Stimulated activated CD4-positive, alpha-beta T cell treated with anti-CD3 and anti-CD28 coated beads, Interleukin-15, amount 100 ng/mL, for 24 hours (primary cell): ENCODE measurements around the gene ZNF70.

Experiments used
- DNase-seq: peaks from one replicate; pipeline ENCODE4 v3.0.0-alpha.2; 2020

The ZNF70 gene

DNA sequence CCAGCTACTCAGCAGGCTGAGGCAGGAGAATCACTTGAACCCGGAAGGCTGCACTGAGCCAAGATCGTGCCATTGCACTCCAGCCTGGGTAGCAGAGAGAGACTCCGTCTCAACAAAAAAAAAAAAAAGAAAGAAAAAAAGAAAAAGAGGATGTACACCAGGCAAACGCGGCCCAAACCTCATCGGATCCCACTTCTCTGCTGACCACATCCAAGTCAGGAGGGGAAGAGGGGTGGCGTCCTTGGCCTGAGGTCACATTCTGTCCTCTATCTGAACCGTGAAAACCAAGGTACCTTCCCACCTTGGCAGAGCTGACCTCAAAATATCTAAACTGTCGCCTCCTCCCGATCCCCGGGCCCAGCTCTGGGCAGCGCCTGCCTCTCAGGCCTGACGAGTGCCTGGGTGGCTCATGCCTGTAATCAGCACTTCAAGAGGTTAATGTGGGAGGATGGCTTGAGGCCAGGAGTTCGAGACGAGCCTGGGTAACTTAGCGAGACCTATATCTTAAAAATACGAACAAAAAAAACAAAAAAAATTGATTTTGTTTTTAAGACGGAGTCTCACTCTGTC lies 35.0 kb downstream of the ZNF70 start:
- no peak for DNase-seq

DNA sequence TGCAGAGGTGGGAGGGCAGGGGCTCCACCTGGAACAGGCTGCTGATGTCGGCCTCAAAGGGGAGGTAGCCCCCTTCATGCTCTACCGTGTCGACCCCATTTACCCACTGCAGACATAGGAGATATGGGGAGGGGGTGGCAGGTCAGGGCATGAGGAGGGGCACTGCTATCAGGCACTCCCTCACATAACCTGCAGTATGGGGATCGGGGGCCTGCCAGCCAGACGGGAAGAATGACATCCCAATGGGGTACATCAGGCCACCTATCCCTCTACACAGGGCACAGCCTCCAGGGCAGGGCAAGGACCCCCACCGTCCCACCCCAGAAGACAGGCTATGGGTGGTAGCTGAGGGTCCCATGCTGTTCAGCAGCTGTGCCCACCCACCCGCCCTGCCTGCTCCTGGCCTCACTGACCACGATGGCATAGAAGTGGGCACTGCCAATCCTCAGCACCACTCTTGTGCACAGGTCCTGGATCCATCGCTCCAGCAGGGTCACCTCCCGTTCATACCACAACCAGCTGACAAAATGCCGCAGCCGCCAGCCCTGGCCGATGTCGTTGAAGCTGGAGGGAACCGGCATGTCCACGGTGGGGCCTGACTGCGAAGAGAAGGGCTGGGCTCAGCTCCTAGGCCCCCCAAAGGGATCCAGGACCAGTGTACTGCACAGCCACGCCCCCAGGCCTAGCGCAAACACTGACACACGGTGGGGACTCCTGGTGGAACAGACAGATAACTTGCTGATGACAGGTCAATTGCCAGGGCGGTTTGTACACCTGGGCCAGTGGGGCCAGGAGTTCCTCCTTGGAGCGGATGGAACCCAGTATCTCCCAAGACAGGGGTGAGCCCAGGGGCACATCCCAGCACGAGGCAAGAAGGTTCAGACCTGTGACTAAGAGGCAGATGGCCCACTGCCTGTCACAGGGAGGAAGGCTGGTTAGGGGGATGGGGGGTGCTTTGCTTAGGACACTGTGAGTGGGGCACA lies 36.0 kb downstream of the ZNF70 start:
- DNase-seq = no peak

DNA sequence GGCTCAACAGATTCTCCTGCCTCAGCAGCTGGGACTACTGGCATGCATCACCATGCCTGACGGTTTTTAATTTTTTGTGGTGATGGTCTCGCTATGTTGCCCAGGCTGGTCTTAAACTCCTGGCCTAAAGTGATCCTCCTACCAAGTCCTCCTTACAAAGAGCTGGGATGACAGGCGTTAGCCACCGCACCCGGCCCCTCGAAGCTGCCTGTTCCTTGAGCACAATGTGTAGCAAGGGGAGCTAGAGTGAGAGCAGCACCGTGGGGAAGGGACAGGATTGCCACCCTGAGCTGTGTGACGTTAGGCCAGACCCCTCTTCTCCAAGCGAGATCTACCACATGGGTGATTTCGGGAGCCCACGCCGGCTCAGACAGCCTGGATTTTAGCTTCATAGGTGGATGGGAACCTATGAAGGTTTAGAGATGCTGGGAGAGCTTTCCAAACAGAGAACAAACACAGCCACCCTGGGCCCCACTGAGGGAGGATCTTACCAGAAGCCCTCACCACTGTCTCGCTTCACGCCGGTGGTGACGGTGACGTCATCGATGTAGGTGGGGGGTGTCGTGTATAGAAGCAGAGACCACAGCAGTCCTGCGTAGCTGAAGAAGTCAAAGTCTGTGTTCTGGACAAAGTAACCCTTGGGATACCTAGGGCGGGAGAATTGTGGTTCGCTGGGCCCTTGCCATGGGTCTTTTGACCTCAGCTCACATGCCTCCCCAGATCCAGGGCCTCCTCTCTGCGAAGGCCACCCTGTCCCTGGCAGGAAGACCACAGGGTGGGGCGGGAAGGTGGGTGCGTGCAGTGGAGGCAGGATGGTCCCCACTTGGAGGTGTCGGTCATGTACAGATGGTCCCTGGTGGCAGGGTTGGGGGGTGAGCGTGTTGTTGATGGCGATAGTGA lies 37.0 kb downstream of the ZNF70 start:
- DNase-seq = no peak

DNA sequence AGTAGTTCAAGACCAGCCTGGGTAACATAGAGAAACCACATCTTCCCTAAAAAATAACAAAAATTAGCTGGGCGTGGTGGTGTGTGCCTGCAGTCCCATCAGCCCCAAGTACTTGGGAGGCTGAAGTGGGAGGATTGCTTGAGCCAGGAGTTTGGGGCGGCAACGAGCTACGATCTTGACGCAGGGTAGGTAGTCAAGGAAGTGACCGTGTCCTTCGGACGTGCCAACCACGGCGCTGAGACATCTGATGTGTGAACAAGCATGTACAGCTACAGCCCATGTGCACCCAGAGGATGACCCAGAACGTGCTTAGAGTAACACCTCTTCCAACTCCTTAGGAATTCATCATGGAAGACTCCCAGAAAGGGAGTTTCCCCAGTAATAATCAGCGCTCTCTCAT lies 38.7 kb downstream of the ZNF70 start:
- no peak for DNase-seq

DNA sequence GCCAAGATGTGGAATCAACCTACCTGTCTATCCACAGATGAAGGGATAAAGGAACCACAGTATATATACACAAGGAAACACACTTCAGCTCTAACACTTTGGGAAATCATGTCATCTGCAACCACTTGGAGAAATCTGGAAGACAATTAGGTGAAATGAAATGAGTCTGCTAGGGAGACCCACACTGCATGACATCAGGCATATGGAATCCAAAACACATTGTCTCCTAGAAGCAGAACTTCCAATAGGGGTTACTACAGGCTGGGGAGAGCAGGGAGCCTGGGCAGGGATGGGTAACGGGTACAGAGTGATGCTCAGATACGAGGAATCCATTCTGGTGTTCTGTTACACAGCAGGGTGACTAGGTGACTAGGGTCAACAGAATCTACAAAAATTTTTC lies 41.8 kb downstream of the ZNF70 start:
- no peak for DNase-seq

DNA sequence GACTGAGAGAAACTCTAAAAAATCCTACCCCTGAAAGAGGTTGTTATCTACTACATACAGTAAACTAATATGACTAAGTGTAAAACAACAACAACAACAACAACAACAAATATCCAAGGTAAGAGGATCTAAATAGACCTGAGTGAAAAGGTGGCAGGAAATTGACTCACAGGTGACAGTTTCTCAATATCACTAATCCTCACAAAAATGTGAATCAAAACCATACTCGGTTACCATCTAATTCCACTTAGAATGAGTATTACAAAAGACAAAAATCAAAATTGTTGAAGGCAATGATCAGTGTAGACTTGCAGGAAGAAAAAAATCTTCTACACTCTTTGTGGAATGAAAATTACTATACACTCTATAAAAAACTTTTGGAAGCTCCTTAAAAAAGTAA lies 42.6 kb downstream of the ZNF70 start:
- no peak for DNase-seq

DNA sequence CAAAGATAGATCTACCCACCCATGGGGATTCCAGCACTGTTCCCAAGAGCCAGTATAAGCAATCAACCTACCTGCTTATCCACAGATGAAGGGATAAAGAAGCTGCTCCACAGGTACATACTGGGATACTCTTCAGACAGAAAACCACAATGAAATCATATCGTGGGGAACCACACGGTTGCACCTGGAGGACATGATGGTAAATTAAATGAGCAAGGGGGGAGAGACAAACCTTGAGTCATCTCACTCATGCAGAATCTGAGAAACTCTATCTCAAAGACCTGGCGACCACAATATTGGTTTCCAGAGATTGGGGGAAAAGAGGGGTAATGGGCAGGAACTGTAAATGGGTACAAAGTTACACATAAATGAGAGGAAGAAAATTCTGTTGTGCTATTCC lies 45.6 kb downstream of the ZNF70 start:
- peak; percentile 50 for DNase-seq

DNA sequence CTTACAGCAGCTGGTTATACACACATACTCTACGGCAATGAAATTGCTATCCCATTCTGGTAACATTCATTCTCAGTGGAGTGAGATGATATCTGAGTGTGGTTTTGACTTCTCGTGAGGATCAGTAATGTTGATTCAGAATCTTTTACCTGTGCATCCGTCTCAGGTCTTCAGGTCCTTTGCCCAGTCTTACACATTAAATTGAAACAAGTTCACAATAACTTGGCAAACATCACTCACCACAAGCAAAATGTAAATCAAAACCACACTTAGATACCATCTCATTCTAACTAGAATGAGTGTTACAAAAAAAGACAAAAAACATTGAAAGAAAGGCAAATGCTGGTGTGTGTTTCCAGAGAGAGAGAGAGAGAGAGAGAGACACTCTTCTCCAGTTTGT lies 46.1 kb downstream of the ZNF70 start:
- DNase-seq = no peak

DNA sequence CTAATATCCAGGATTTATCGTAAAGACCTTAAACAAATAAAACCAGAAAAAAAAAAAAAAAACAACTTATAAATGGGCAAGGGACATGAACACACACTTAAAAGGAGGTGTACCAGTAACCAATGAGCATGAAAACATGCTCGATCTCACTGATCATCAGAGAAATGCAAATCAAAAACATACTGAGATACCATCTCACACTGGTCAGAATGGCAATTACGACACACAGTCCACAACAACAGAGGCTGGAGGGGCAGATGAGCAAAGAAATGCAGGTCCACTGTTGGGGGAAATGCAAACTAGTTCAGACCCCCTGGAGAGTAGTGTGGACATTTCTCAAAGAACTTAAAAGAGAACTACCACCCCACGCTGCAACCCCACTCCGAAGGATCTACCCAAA lies 46.9 kb downstream of the ZNF70 start:
- DNase-seq = no peak

DNA sequence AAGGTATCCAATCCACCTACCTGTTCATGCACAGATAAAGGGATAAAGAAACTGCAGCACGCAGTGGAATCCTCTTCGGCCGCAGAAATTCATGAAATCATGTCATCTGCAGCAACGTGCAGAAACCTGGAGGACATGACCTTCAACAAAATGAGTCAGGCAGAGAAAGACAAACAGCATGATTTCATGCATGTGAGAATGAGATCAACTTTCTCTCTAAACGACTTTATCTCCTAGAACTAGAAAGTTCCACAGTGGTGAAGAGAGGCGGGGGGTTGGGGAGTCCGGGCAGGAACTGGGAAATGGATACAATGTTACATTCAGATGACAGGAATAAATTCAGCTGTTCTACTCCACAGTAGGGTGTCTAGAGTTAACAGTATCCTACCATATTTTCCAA lies 50.2 kb downstream of the ZNF70 start:
- no peak for DNase-seq

DNA sequence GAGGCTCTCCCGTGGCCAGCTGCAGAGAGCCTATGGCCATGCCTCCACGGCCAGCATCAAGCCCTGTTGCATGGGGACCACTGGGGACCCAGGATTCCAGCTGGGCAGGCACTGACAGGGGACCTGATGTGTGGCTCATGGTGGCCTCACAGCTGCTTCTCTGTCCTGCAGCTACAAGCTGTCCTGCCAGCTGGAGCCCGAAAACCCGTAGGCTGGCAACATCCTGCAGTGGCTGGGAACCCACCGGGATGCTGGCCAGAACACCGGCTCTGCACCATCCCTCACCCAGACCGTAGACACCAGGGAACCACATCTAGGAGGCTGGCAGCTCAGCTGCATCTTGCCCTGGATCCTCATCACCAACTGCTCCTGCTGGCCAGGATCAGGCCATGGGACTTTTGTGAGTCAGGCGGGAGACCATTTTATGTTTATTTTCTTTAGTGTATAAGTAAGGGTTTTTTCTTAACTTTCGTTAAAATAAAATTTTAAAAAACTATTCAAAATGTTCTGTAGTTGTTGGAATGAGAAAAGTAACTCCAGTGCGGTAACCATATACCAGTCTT lies 52.2 kb downstream of the ZNF70 start:
- no peak for DNase-seq

DNA sequence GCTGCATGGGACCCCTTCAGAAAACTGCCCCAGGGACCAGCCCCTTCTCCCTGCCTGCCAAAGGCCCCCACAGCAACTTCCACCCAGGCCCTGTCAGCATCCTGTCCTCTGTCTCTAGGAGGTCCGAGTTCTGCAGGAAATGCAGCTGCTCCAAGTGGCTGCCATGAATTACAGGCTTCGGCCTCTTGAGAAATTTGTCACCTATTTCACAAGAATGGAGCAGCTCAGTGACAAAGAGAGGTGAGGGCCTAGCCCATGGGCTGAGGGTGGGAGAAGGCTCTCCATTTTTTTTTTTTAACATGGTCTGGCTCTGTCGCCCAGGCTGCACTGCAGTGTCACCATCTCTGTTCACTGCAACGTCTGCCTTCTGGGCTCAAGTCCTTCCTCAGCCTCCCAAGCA lies 52.8 kb downstream of the ZNF70 start:
- DNase-seq = no peak

DNA sequence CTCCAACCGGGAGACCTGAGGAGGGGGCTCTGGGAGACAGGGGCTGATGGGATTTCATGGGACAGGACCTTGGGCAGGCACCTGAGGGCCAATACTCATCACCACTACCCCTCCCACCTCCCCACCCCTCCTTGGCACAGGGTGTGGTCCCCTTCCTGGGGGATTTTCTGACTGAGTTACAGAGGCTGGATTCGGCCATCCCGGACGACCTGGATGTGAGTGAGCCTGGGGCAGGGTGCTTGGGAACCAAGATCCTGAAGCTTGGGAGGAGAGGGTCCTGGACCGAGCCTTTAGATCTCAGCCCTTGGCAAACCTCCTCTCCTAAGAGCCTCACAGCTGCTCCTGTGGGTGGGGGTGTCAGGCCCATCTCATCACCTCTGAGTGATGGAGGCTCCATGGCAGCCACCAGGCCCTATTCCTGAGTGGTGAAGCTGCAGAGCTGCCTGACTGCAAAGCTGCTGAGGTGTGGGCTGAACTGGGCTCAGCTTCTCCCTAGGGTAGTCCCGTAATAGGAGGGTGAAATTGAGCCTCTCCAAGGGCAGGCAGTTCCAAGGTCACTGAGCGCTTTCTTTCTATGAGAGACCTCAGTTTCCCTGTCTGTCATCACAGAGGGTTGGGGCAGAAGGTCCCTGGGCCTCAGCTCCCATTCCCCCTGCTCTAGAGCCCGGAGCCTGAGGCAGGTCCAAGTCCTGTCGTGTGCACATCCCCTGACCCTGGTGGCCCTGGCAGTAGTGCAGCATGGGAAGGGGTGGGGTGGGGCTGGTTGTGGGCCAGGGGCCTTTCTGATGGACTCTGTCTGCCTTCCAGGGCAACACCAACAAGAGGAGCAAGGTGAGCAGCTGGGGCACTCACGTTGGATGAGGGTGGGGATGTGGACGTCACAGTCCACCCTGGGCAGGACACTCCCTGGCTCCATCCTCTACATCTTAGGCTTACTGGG lies 53.6 kb downstream of the ZNF70 start:
- DNase-seq = no peak

DNA sequence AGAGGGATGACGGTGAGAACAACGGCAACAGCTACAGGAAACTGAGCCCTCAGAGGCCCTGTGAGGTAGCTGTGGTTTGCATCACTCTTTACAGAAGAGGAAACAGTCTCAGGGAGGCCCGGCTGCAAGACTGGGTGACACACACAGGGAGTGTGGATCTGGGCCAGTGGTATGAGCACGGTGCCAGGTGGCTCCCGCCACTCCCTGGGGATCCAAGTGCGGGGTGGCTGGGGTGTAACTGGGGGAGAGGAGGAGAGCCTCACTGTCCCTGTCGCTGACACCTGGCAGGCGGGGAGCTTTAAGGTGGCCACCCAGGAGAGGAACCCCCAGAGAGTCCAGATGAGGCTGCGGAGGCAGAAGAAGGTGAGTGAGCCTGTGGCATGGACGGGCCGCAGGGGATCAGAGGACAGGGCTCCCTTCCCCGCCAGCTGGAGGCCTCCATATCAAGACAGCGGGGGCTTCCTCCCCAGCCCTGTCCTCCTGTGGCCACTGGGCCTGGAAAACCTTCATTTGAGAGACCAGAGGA lies 54.5 kb downstream of the ZNF70 start:
- peak; percentile 84 for DNase-seq

DNA sequence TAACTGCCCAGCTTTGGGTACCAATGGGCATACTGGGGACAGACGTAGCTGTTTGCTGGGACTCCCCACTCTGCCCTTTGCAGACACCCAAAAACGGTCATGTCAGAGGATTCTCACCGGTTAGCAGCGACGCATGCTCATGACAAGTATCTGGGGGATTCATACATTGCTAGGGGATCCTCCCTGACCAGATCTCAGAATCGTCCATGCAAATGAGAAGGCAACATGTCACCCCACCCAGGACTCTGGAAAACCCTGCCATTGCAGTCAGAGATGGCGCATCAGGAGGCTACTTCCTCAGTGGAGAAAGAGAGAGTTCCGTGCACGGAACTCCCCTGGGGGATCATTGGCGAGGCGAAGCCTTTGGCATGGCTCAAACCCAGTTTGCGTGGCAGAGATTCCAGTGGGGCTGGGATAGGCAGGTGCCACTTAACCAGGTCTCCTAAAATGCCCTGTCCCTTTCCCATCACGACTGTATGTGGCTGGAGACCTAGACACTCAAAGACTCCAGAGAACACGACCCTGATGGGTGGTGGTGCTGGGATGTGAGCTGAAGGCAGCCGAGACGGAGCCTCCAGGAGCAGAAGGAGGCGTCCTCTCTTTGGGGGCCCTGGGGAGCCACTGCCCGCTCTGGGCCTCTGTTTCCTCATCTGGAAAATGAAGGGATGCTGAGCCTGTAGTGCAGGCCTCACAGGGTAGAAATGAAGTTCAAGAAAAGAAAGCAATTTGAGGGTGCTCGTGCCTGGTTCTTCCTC lies 55.2 kb downstream of the ZNF70 start:
- no peak for DNase-seq

DNA sequence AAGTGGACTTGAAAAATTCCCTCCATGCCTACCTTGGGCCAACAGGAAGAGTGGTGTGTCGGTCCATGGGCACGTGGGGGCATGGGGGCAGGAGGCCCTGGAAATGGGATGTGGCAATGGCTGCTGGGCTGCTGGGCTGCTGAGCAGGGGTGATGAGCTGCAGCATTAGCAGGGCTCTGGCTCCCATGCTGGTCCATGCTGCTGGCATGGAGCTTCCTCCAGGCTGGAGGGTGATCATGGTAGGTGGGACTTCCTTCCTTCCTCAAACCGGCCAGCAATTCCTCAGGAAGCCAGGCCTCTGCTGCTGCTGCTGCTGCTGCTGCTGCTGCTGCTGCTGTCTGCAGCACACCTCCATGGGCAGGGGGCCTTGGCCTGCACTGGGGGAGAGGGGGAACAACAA lies 55.8 kb downstream of the ZNF70 start:
- no peak for DNase-seq

DNA sequence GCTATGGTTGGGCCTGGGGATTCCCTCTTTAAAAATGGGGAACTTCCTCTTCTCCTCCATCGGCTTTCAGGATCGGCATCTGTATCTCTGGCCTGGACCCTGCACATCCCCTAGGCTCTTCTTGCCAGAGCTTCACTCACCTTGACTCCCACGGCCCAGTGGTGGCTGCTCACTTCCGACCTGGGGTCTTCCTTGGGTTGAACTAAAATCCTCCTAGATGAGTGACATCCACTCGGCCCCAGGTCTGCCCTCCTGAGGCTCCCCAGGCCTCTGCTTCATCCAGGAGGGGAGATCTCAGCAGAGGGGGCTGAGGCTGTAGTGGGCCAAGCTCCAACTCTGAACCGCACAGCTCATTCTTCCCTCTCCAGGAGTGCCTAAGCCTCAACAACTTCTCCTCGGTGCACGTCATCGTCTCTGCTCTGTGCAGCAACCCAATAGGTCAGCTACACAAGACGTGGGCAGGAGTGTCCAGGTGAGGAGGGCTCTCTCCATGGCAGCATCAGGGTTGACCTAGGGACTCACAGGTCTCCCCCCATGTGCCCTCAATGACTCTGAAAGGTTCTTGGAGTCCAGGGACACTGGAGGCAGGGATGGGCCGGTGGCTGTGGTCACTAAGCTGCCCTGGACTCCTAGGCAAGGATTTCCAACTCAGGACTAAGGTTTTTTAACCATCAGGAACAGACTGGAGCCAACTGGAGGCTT lies 56.8 kb downstream of the ZNF70 start:
- DNase-seq = no peak

DNA sequence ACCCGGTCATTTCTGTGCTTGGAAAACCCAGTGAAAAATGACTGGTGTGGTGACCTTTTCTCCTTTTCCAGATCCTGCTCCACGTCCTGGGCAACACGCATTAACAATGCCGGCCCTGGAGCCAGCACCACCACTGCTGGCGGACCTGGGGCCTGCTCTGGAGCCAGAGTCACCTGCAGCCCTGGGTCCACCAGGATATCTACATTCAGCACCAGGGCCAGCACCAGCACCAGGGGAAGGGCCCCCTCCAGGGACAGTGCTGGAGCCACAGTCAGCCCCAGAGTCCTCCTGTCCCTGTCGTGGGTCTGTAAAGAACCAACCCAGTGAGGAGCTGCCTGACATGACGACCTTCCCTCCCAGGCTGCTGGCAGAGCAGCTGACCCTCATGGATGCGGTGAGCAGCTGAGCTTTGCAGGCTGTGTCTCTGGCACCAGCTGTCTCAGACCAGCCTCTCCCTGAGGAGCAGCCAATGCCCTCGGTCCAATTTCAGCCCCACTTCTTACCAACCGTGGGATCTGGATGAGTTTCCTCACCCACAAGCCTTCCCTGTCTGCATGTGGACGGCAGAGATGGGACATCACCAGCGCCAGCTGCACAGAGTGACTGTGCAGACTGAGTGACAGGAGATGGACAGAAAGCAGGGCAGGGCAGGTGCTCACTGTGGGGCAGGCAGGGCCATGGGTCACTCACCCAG lies 58.2 kb downstream of the ZNF70 start:
- DNase-seq = no peak

DNA sequence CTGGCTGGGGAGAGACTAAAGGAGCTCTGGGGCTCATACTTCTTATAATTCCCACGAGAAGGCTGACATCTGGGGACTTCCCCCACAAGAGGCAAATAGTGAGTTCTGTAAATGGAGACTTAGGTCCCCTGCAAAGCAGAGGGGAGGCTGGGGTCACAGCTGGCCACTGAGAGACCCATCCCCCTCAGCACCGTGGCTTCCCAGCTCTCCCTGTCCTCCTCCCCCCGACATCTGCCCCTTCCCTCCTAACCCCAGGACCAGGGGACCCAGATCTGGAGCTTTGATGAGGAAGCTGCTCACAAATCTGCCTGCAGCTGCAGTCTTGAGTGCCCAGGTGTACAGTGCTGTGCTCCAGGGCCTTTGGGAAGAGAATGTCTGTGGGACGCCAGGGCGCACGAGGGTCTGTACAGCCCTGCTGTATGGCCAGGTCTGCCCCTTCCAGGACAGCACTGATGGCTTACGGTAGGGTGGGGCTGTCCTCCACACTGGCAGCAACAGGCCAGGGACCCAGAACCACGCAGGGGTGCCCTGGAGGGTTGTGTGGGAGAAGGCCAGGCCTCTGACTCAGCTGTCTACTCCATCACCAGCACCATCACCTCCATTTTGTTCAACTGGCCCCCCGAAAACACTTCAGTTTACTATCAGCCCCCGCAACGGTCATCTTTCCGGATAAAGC lies 59.0 kb downstream of the ZNF70 start:
- DNase-seq = no peak
